CD4-positive, CD25-positive, alpha-beta regulatory T cell (primary cell): Measurements from ENCODE around the gene ZNF442. TPM values are rescaled to one million over a fixed set of nuclear protein-coding genes. Genes with fewer than 3 reads are reported as not detected.
"Not testable (repeated sequence)": the region's sequence is repeated elsewhere in the genome, so short reads cannot be mapped to it uniquely, and the experiment has no call there.

Experiments used
- ATAC-seq, 2 donors: fragments of 150-1000 bp; cut with Tn5 transposase; one replicate each; pipeline ENCODE4 v1.10.0; 2021; ENCODE audit warnings: low read depth in 2 of 2, moderate number of reproducible peaks in 2 of 2, moderate library complexity in 1 of 2
- DNase-seq, 3 donors: peaks; one replicate each; pipeline versions ENCODE4 v3.0.0 to v3.0.0-alpha.2; 2012 to 2022; ENCODE audit warnings: mixed read lengths in 1 of 3
- H3K27ac ChIP-seq: one replicate; pipeline ENCODE4 v1.7.0; 2013; ENCODE audit warnings: mild to moderate bottlenecking, low read length; ENCODE audit not compliant: insufficient read depth, poor library complexity, severe bottlenecking
- H3K27me3 ChIP-seq: one replicate; pipeline ENCODE4 v1.7.0; 2013; ENCODE audit warnings: low read length; ENCODE audit not compliant: control insufficient read depth, insufficient read depth
- H3K36me3 ChIP-seq: one replicate; pipeline ENCODE4 v1.7.0; 2013; ENCODE audit warnings: mild to moderate bottlenecking, low read length, moderate library complexity; ENCODE audit not compliant: control insufficient read depth, insufficient read depth
- H3K4me1 ChIP-seq: 2 replicates; pipeline ENCODE4 v1.7.0; 2013; ENCODE audit warnings: mild to moderate bottlenecking, low read length; ENCODE audit not compliant: insufficient read depth, control insufficient read depth, poor library complexity, severe bottlenecking
- H3K4me3 ChIP-seq: one replicate; pipeline ENCODE4 v1.7.0; 2013; ENCODE audit warnings: low read depth, mild to moderate bottlenecking, low read length, moderate library complexity
- H3K9me3 ChIP-seq, 2 experiments: 1 replicate in 1 of 2; 2 replicates in 1 of 2; pipeline ENCODE4 v1.7.0; 2013; ENCODE audit warnings: low read length in 2 of 2, mild to moderate bottlenecking in 1 of 2, moderate library complexity in 1 of 2; ENCODE audit not compliant: control insufficient read depth in 2 of 2
- H3K27ac Mint-ChIP-seq, 3 donors: one replicate each; pipeline ENCODE4 v1.8.0; 2020 to 2022; ENCODE audit warnings: mild to moderate bottlenecking in 3 of 3, mixed read lengths in 3 of 3, moderate library complexity in 2 of 3
- H3K27me3 Mint-ChIP-seq: one replicate; pipeline ENCODE4 v1.8.0; 2022; ENCODE audit warnings: mild to moderate bottlenecking, mixed read lengths
- H3K36me3 Mint-ChIP-seq: one replicate; pipeline ENCODE4 v1.8.0; 2020; ENCODE audit warnings: mixed read lengths
- H3K4me1 Mint-ChIP-seq, 4 donors: one replicate each; pipeline ENCODE4 v1.8.0; 2020 to 2022; ENCODE audit warnings: mixed read lengths in 4 of 4, mild to moderate bottlenecking in 1 of 4
- H3K4me3 Mint-ChIP-seq, 4 donors: one replicate each; pipeline ENCODE4 v1.8.0; 2020 to 2022; ENCODE audit warnings: mild to moderate bottlenecking in 4 of 4, mixed read lengths in 4 of 4, moderate library complexity in 3 of 4
- H3K9me3 Mint-ChIP-seq, 7 donors: one replicate each; pipeline ENCODE4 v1.8.0; 2020 to 2022; ENCODE audit warnings: mixed read lengths in 7 of 7, mild to moderate bottlenecking in 3 of 7, moderate library complexity in 2 of 7
- polyA plus RNA-seq, 4 donors: library from polyadenylated mRNA; unstranded; fragments of 300-500 nt; fragmentation: Illumina TruSeq; gene quantifications; one replicate each; pipeline ENCODE4 v1.2.3, GENCODE V29; 2021
- total RNA-seq: library from RNA; stranded (reverse); gene quantifications from one replicate; pipeline ENCODE4 v1.2.3, GENCODE V29; 2022

ZNF442 gene
- total and polyA plus RNA-seq, 5 donors from 2014 or later = 0.48 to 2.3 (median 0.71) TPM

GRCh38 chr19:12379732-12380443 lies 14.4 kb upstream of the ZNF442 start:
- H3K27me3 Mint-ChIP-seq = no peaks in the 10 kb centered on the region
- Histone ChIP-seq H3K4me1 (no peaks in the 10 kb centered on the region), H3K4me3 (no peak overlapping the region), H3K27ac (no peak overlapping the region), H3K27me3 (no peaks in the 10 kb centered on the region), H3K9me3 (peaks cover 58 to 76% of the 10 kb centered on the region in 2 experiments), H3K36me3 (peaks cover 9% of the 10 kb centered on the region)
- no peak for DNase-seq
- H3K9me3 Mint-ChIP-seq = peaks cover 0 to 61% (median 34%) of the 10 kb centered on the region in 7 donors
- no peaks in the 10 kb centered on the region for H3K4me1 Mint-ChIP-seq
- no peak overlapping the region for H3K4me3 Mint-ChIP-seq
- peaks cover 23% of the 10 kb centered on the region for H3K36me3 Mint-ChIP-seq
- ATAC-seq = no peak
- H3K27ac Mint-ChIP-seq = no peak overlapping the region

- H3K27me3 Mint-ChIP-seq = no peaks in the 10 kb centered on the region
- DNase-seq (no peak), ATAC-seq (no peak)
- peaks cover 21 to 24% of the 10 kb centered on the region in 2 experiments for H3K9me3 ChIP-seq
- no peak overlapping the region for H3K27ac ChIP-seq
- peaks cover 7% of the 10 kb centered on the region for H3K36me3 Mint-ChIP-seq
- no peaks in the 10 kb centered on the region for H3K4me1 ChIP-seq
- H3K27me3 ChIP-seq = no peaks in the 10 kb centered on the region
- H3K4me3 ChIP-seq = no peak overlapping the region
- H3K36me3 ChIP-seq = no peaks in the 10 kb centered on the region
- no peak overlapping the region for H3K27ac Mint-ChIP-seq
- no peaks in the 10 kb centered on the region for H3K4me1 Mint-ChIP-seq
- no peak overlapping the region for H3K4me3 Mint-ChIP-seq
- H3K9me3 Mint-ChIP-seq = peaks cover 0 to 28% (median 17%) of the 10 kb centered on the region in 7 donors
Measured at GRCh38 chr19:12374026-12374425, 8.5 kb upstream of the ZNF442 start.

GRCh38 chr19:12364391-12365235 lies 870 bp downstream of the ZNF442 start:
- Histone ChIP-seq H3K9me3 (no peaks in the 10 kb centered on the region), H3K4me3 (peak overlapping the region; percentile 37), H3K27me3 (no peaks in the 10 kb centered on the region), H3K36me3 (no peaks in the 10 kb centered on the region), H3K27ac (no peak overlapping the region), H3K4me1 (peaks cover 6% of the 10 kb centered on the region)
- DNase-seq (no peak), ATAC-seq (no peak)
- H3K4me3 Mint-ChIP-seq = peak overlapping the region; percentile 79 to 96 (median 94)
- H3K9me3 Mint-ChIP-seq = peaks cover 0 to 7% (median 2%) of the 10 kb centered on the region in 7 donors
- H3K4me1 Mint-ChIP-seq = peaks cover 0 to 29% (median 9%) of the 10 kb centered on the region in 4 donors
- H3K27me3 Mint-ChIP-seq = no peaks in the 10 kb centered on the region
- peaks cover 4% of the 10 kb centered on the region for H3K36me3 Mint-ChIP-seq
- H3K27ac Mint-ChIP-seq = peak overlapping the region; percentile 83 to 95 (median 83)

GRCh38 chr19:12362236-12362635 lies 3.2 kb downstream of the ZNF442 start:
- not testable (repeated sequence) for H3K9me3 ChIP-seq, ATAC-seq, H3K4me3 ChIP-seq, H3K36me3 ChIP-seq, H3K27ac ChIP-seq, H3K27ac Mint-ChIP-seq, H3K27me3 ChIP-seq, H3K4me1 ChIP-seq, H3K27me3 Mint-ChIP-seq, H3K4me3 Mint-ChIP-seq, H3K36me3 Mint-ChIP-seq, DNase-seq
- Mint-ChIP-seq H3K9me3 (peaks cover 0 to 18% (median 5%) of the 10 kb centered on the region in 7 donors), H3K4me1 (peaks cover 0 to 29% (median 9%) of the 10 kb centered on the region in 4 donors)

- H3K27me3 ChIP-seq = no peaks in the 10 kb centered on the region
- Mint-ChIP-seq H3K9me3 (peaks cover 4 to 75% (median 26%) of the 10 kb centered on the region in 7 donors), H3K4me1 (no peaks in the 10 kb centered on the region), H3K27me3 (no peaks in the 10 kb centered on the region), H3K4me3 (no peak overlapping the region), H3K36me3 (peaks cover 31% of the 10 kb centered on the region), H3K27ac (no peak overlapping the region)
- H3K9me3 ChIP-seq = peaks cover 43 to 56% of the 10 kb centered on the region in 2 experiments
- H3K4me1 ChIP-seq = no peaks in the 10 kb centered on the region
- no peak overlapping the region for H3K27ac ChIP-seq
- no peak for DNase-seq
- no peak overlapping the region for H3K4me3 ChIP-seq
- no peak for ATAC-seq
- no peaks in the 10 kb centered on the region for H3K36me3 ChIP-seq
Measured at GRCh38 chr19:12353375-12353774, 12.1 kb downstream of the ZNF442 start.

GRCh38 chr19:12350890-12351197 lies 14.6 kb downstream of the ZNF442 start:
- ATAC-seq = no peak
- H3K4me3 Mint-ChIP-seq = no peak overlapping the region
- no peaks in the 10 kb centered on the region for H3K4me1 ChIP-seq
- H3K27ac ChIP-seq = no peak overlapping the region
- H3K27me3 ChIP-seq = no peaks in the 10 kb centered on the region
- no peak overlapping the region for H3K4me3 ChIP-seq
- H3K9me3 Mint-ChIP-seq = peaks cover 4 to 71% (median 22%) of the 10 kb centered on the region in 7 donors
- H3K27ac Mint-ChIP-seq = no peak overlapping the region
- H3K9me3 ChIP-seq = peaks cover 55 to 69% of the 10 kb centered on the region in 2 experiments
- peaks cover 28% of the 10 kb centered on the region for H3K36me3 Mint-ChIP-seq
- no peaks in the 10 kb centered on the region for H3K27me3 Mint-ChIP-seq
- no peak for DNase-seq
- H3K36me3 ChIP-seq = no peaks in the 10 kb centered on the region
- no peaks in the 10 kb centered on the region for H3K4me1 Mint-ChIP-seq

- H3K27ac Mint-ChIP-seq = peak overlapping the region in 1 of 3 donors; percentile 63
- H3K27me3 Mint-ChIP-seq = no peaks in the 10 kb centered on the region
- no peak overlapping the region for H3K4me3 Mint-ChIP-seq
- Histone ChIP-seq H3K27me3 (no peaks in the 10 kb centered on the region), H3K4me3 (peak overlapping the region; percentile 6), H3K4me1 (no peaks in the 10 kb centered on the region), H3K36me3 (no peaks in the 10 kb centered on the region), H3K27ac (no peak overlapping the region), H3K9me3 (peaks cover 55 to 74% of the 10 kb centered on the region in 2 experiments)
- no peaks in the 10 kb centered on the region for H3K4me1 Mint-ChIP-seq
- H3K36me3 Mint-ChIP-seq = peaks cover 28% of the 10 kb centered on the region
- DNase-seq = no peak
- H3K9me3 Mint-ChIP-seq = peaks cover 4 to 74% (median 22%) of the 10 kb centered on the region in 7 donors
- no peak for ATAC-seq
Measured at GRCh38 chr19:12350185-12350889, 15.1 kb downstream of the ZNF442 start.
